SU-DHL-6 (cell line): ENCODE results near the gene C19orf38.

ENCODE experiments used
- H2AFZ ChIP-seq: fragments of 200-600 bp; sonication (generic); 2 replicates; pipeline ENCODE4 v1.6.1; 2014; ENCODE audit warnings: low read depth, mild to moderate bottlenecking, moderate library complexity, mixed read lengths, antibody characterized with exemption, low read length; ENCODE audit not compliant: severe bottlenecking
- H3F3A ChIP-seq: fragments of 200-600 bp; shearing (Covaris generic); 2 replicates; pipeline ENCODE4 v1.6.0; 2016; ENCODE audit warnings: antibody characterized with exemption, mild to moderate bottlenecking; ENCODE audit not compliant: insufficient read depth
- H3K27ac ChIP-seq: fragments of 200-600 bp; sonication (generic); 2 replicates; pipeline ENCODE4 v1.5.1; 2016; ENCODE audit warnings: low read depth, mild to moderate bottlenecking, low read length, moderate library complexity, mixed read lengths
- H3K27me3 ChIP-seq: fragments of 200-600 bp; sonication (generic), shearing (Covaris generic); 2 replicates; pipeline ENCODE4 v1.6.0; 2014; ENCODE audit warnings: mild to moderate bottlenecking, low read length
- H3K36me3 ChIP-seq: fragments of 200-600 bp; sonication (generic); 2 replicates; pipeline ENCODE4 v1.6.1; 2014; ENCODE audit warnings: mild to moderate bottlenecking, low read length, mixed read lengths
- H3K4me2 ChIP-seq: fragments of 300-600, 200-600 bp; shearing (Covaris generic), sonication (generic); 2 replicates; pipeline ENCODE4 v1.6.0; 2014; ENCODE audit warnings: low read length, low read depth, mild to moderate bottlenecking; ENCODE audit not compliant: poor library complexity, severe bottlenecking
- H3K4me3 ChIP-seq: fragments of 200-600 bp; sonication (generic); 2 replicates; pipeline ENCODE4 v1.5.1; 2014; ENCODE audit warnings: antibody characterized with exemption, low read length, mild to moderate bottlenecking, mixed read lengths; ENCODE audit not compliant: insufficient read depth, poor library complexity, severe bottlenecking
- H3K79me2 ChIP-seq: fragments of 200-600 bp; sonication (generic); 2 replicates; pipeline ENCODE4 v1.6.1; 2014; ENCODE audit warnings: mild to moderate bottlenecking, low read length, moderate library complexity; ENCODE audit not compliant: insufficient read depth
- H3K9ac ChIP-seq: fragments of 200-600 bp; sonication (generic); 2 replicates; pipeline ENCODE4 v1.7.0; 2014; ENCODE audit warnings: mild to moderate bottlenecking, low read length
- H3K9me2 ChIP-seq: fragments of 200-600 bp; sonication (generic); replicated peaks from 2 replicates; pipeline ENCODE4 v1.6.1; 2014; ENCODE audit warnings: low read length; ENCODE audit not compliant: insufficient read depth
- H3K9me3 ChIP-seq: fragments of 200-600 bp; sonication (generic); 2 replicates; pipeline ENCODE4 v1.6.1; 2014; ENCODE audit warnings: low read length, mixed read lengths; ENCODE audit not compliant: insufficient read depth
- H4K20me1 ChIP-seq: fragments of 200-600 bp; sonication (generic); 2 replicates; pipeline ENCODE4 v1.6.1; 2014; ENCODE audit warnings: low read depth, mild to moderate bottlenecking, antibody characterized with exemption, low read length, moderate library complexity, mixed read lengths
- CTCF ChIP-seq: fragments of 200-600 bp; sonication (generic); IDR thresholded peaks from one replicate; pipeline ENCODE4 v1.5.1; 2017; ENCODE audit warnings: antibody characterized with exemption, mild to moderate bottlenecking, low read length, moderate library complexity; ENCODE audit not compliant: insufficient read depth, poor library complexity, severe bottlenecking
- EZH2phosphoT487 ChIP-seq: fragments of 200-600 bp; sonication (generic), shearing (Covaris generic); conservative IDR thresholded peaks from 2 replicates; pipeline ENCODE4 v1.6.1; 2018; ENCODE audit warnings: mild to moderate bottlenecking, antibody characterized with exemption, low read length, moderate library complexity, mixed read lengths

C19orf38 gene

GRCh38 chr19:10885201-10886169, 37.3 kb downstream of the C19orf38 start:
- Histone ChIP-seq H3K27ac (no peak overlapping the region), H2AFZ (no peak overlapping the region), H4K20me1 (no peaks in the 10 kb centered on the region), H3K9me2 (no peaks in the 10 kb centered on the region), H3K27me3 (no peaks in the 10 kb centered on the region), H3K79me2 (peaks cover 83% of the 10 kb centered on the region), H3K36me3 (no peaks in the 10 kb centered on the region), H3K4me2 (no peak overlapping the region), H3F3A (no peaks in the 10 kb centered on the region), H3K9ac (no peak overlapping the region), H3K9me3 (no peaks in the 10 kb centered on the region), H3K4me3 (no peak overlapping the region)
- TF ChIP-seq EZH2phosphoT487 = no peak
- TF ChIP-seq CTCF = no peak

- no peak for TF ChIP-seq EZH2phosphoT487
- TF ChIP-seq CTCF = no peak
- H3K9ac ChIP-seq = no peak overlapping the region
- no peak overlapping the region for H2AFZ ChIP-seq
- no peaks in the 10 kb centered on the region for H3K36me3 ChIP-seq
- no peak overlapping the region for H3K4me3 ChIP-seq
- no peaks in the 10 kb centered on the region; the same call in 1 of the 2 replicates for H4K20me1 ChIP-seq
- H3K79me2 ChIP-seq = peaks cover 79% of the 10 kb centered on the region
- H3K9me2 ChIP-seq = no peaks in the 10 kb centered on the region
- no peak overlapping the region for H3K4me2 ChIP-seq
- no peaks in the 10 kb centered on the region for H3K27me3 ChIP-seq
- H3F3A ChIP-seq = no peaks in the 10 kb centered on the region
- H3K9me3 ChIP-seq = no peaks in the 10 kb centered on the region
- no peak overlapping the region for H3K27ac ChIP-seq
Measured at GRCh38 chr19:10887616-10888367, 39.6 kb downstream of the C19orf38 start.

- no peaks in the 10 kb centered on the region for H3K36me3 ChIP-seq
- H3K4me2 ChIP-seq = no peak overlapping the region
- no peak overlapping the region for H2AFZ ChIP-seq
- no peak overlapping the region for H3K4me3 ChIP-seq
- no peak overlapping the region for H3K9ac ChIP-seq
- H3K27me3 ChIP-seq = no peaks in the 10 kb centered on the region
- H3F3A ChIP-seq = no peaks in the 10 kb centered on the region
- TF ChIP-seq CTCF (no peak), EZH2phosphoT487 (no peak)
- H3K9me3 ChIP-seq = no peaks in the 10 kb centered on the region
- H3K9me2 ChIP-seq = no peaks in the 10 kb centered on the region
- no peak overlapping the region for H3K27ac ChIP-seq
- no peaks in the 10 kb centered on the region; the same call in 1 of the 2 replicates for H4K20me1 ChIP-seq
- H3K79me2 ChIP-seq = peaks cover 72% of the 10 kb centered on the region
Measured at GRCh38 chr19:10888421-10888866, 40.2 kb downstream of the C19orf38 start.
